ENCODE results near the gene RIC8B.

RIC8B gene

DNA sequence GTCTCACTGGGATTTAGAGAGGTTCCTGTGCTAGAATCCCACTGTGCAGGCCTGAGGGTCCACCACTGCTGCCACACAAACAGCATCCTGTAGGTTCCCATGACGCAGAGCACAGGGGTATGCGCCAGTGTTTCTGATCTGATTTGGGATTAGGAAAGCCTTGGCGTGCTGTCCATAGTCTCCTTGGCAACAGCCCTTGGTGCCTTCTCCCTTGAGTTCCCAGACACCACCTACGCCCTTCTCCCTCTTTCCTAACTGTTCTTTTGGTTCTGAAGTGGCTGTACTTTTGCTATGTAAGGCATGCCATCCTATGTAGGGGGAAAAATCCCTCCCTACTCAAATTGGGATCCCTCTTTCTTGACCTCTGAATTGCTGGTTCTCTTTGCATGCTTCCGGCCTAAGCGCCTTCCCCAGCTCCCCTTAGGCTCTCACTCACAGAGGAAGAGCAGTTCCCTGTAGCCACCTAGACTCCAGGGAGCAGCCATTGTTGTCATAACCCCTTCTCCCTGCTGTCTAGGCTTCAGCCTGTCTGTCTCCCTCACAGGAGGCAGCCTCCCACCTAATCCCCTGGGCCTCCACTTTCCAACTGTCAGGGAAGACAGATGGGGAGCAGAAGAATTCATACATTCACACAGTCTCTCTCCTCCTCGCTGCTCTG lies 14.8 kb upstream of the RIC8B start:
- no peak for DNase-seq

GRCh38 chr12:106760184-106760531 lies 14.3 kb upstream of the RIC8B start:
- peak; percentile 62 for DNase-seq

DNA sequence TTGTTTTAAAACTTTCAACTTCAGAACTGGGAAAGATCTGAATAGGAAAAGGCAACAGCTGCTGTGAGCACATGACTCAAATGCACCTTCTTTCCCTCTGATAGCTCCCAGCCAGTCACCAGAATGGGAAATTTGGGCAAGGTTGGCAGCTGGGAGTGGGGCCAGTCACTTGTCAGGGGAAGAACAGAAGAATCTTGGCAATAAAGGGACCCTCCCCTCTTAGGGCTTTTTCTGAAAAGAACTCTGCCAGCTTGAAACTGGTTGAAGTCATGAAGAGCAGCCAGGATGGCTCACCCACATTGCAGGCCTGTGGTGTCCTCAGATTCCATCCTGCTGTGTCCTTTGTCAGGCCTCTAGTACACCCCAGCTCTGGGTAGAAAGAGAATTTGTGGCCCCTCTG lies 10.3 kb upstream of the RIC8B start:
- DNase-seq: no peak

DNA sequence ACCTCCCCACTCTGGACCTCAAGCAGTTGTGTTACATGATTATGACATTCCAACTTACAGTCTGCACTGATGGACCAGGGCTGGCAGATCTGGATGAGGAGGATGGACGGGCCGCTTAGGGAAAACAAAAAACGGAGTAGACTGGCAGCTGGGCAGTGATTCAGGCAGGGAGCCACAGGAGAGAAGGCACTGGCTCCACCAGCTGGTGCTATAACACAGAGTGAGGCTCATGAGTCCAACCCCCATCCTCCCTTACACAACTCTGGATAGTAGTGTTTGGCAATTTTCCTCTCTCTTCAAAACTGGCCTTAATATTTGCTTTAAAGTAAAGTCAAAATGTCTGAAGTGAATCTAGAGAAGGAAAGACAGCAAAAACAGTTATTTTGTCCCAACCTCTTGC lies 9.7 kb upstream of the RIC8B start:
- DNase-seq: no peak

GRCh38 chr12:106766393-106766826 lies 8.1 kb upstream of the RIC8B start:
- DNase-seq: no peak

DNA sequence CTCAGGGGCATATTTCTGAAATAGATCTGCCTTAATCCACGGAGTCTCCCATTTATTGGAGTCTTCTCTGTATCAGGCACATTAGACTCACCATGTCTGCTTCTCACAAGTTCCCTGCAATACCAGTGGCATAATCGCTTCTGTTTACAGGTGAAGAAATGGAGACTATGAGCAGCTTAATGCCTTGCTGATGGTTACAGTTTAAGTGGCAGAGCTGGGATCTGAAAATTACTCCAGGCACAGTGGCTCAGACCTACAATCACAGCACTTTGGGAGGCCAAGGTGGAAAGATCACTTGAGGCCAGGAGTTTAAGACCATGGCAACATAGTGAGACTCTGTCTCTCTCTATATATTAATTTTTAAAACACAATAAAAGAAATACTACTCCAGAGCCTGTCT lies 7.3 kb upstream of the RIC8B start:
- DNase-seq: no peak

DNA sequence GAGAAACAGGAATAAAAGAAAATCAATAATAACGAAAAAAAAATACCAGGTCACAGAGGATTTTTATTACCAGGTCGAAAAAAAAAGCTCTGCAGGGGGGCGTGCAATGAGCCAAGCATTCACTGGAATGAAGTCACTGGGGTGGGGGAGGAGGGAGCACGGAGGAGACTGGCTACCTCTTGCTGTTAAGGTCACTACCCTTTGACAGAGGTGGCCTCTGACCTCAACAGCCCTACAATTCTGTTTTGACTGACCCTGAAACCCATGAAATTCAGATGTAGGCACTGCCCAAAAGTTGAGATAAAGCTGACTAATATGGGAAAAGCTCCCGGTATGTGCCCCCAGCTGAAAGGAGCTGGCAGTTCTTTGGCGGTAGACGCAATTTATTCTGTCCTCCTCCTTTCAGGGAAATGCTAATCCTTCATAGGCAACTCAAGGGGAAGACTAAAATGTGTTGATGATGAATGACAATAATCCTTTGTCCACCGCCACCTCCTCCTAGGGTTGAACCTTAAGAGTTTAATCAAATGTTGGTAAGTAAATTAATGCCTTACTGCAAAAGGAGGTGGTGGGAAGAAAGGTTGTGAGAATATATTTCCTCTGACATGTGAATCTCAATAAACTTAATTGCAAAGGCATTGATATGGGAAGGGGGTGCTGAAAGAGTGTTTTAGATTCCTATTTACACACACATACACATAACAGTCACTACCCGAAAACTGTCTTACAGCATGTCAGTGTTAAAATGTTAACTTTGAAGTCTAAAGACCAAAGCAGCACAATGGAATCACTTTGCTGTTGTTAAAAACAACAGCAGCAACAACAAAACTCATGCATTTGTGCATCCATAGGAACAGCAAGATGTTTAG lies 6.3 kb upstream of the RIC8B start:
- DNase-seq: no peak

- no peak for DNase-seq
These were observed 5.4 kb upstream of the RIC8B start for GRCh38 chr12:106769078-106769477.

- no peak for DNase-seq
These were observed 4.9 kb upstream of the RIC8B start for GRCh38 chr12:106769546-106769945.

DNA sequence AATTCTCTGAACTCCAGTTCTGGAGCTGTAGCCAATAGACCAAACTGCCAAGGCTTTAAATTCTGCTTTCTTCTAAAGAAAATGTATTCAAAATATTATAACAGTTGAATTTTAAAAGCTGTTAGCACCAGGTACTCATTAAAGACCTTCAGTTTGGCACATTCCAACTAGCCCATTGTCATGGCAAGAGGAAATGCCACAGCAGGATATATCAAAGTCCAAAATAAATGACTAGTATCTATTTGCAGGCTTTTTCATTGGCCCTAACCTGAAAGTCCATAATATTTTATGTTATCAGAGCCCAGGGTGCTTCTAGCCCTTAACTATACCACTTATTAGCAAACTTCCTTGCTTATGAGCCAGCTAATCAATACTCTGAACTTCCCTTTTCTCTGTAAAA lies 3.1 kb upstream of the RIC8B start:
- no peak for DNase-seq

GRCh38 chr12:106773286-106774004 lies 1.0 kb upstream of the RIC8B start:
- no peak for DNase-seq

DNA sequence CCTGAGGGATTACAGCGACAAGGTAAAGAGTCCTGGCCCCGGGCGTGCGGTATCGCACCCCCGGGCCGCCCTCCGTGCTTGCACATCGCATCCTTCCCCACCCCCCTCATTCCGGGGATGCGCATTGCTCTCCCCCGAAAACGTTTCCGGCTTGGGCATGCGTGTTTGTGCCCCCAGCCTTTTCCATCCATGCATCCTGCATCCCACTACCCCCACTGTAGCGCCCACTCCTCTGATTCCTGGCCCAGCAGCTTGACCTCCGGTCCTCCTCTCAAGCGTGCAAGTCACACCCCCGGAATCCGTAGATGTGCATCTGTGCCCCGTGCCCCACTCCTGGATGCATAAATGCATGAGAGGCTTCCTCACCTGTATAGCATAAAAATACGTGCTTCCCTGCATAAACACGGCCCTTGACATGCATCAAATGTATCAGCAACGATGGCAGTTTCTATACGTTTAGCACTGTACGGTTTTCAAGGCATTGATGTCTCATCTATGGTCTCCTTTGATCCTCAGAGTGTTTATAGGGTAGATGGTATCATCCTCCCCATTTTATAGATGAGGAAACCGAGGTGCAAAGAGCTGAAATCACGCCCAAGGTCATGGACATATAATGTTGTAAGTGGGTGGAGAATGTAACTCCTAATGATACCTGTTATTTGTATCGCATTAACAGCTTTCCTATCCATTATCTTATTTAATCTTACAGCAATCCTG lies 484 bp downstream of the RIC8B start:
- peak; percentile 9 for DNase-seq

- DNase-seq: no peak
These were observed 2.4 kb downstream of the RIC8B start for GRCh38 chr12:106776897-106777296.

DNA sequence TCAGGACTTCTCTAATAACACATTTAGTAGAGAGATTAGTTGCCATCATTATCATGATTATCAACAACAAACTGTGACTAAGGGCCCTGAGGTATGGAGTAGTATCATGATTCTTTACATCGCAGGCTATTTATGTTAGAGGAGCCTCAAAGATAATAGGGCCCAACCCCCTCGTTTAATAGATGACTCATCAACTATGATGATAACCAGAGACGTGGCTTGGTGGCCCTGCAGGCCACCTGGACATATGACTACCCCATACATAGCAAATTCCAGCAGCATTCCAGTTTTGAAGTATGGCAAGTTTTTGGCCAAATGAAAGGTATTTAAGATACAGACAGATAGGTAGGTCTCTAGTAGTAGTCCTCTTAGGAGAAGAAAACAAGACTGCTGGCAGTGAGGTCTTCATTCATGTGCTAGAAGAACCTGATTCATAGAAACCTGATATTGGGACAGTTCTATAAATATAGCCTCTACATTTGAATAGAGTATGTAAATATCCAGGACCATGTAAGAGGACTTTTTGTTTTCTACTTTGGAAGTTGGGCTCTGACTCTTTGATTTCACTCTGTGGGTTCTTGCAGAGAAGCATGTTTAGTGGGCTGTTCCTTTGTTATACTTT lies 5.6 kb downstream of the RIC8B start:
- no peak for DNase-seq

- no peak for DNase-seq
These were observed 8.1 kb downstream of the RIC8B start for GRCh38 chr12:106782619-106783018.

GRCh38 chr12:106783515-106783914 lies 9.0 kb downstream of the RIC8B start:
- DNase-seq: no peak

DNA sequence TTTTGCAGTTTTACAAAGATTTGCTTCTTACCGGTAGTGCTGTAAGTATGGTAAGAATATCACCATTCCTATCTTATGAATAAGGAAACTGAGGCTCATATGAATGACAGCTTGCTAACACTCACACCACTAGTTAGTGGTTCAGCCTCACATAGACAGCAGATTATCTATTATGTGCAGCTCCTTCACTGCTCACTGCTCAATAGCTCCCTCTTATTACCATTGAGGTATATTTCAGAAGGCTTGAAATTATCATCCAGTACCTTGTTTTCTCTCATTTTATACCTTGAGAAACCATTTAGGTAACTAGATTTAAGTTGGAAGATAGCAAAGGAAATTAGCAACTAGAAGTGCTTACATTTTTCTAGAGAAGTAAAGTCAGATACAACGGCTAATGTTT lies 15.5 kb downstream of the RIC8B start:
- peak; percentile 3 for DNase-seq

- no peak for DNase-seq
These were observed 17.0 kb downstream of the RIC8B start for GRCh38 chr12:106791531-106791930.

GRCh38 chr12:106794369-106794768 lies 19.9 kb downstream of the RIC8B start:
- no peak for DNase-seq

DNA sequence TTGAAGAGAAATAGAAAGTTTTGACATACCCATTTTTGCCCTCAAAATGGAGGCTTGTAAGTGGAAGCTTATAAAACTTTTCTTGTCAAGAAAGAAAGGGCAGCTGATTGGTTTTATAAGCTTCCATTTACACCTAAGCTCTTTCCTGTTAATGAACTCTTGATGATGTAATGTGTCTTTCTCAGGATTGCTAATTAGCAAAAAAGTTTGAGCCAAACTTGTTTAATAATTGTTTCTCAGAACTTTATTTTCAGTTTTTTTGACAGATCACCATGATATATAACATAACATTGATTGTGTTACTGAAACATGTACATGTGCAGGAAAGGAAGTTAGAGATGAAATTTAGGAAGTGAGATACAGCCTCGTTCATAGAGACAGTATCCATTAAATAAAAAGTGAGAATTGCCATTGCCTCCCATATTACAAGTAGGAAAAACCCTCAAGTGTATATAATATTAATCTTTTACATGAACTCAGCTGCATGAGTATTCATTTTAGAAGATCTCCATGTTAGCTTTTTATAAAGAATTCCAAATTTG lies 26.8 kb downstream of the RIC8B start:
- no peak for DNase-seq

DNA sequence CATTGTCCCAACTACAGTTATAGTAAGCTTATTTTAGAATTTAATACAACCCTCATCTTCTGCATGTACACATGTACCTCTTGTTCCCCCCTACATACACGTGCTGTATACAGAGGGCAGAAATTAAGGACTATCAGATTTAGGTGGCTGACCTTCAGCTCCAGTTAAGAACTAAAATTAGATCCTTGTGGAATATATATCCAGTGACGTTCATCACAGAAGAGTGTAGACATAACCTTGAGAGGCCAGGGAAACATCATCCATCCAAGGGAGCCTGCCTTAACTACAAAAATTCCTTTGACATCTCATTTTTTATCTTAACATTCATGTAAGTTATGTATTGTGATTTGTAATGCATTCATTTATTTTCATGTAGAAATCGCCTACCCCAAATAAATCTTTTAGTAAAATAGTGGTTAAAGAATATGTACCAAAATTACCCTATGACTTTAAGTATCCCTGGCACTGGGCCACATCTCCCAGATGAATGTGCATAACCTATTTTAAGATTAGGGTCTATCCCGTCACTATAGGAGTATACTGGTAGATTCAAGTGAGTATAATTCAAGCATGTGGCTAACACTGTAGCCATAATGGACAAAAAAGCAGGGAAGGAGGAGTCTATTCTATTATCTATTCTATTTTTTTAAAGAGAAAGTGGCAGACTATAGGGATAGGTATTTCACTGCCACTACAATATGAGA lies 27.5 kb downstream of the RIC8B start:
- DNase-seq: no peak

GRCh38 chr12:106804668-106805067 lies 30.2 kb downstream of the RIC8B start:
- no peak for DNase-seq

Measured in CD4-positive, alpha-beta T cell treated with Interleukin-4 for 4 hours (primary cell).